Osteoblast (primary cell): ENCODE results near the gene HACD1. TPM values are rescaled to one million over a fixed set of nuclear protein-coding genes. Genes with fewer than 3 reads are reported as not detected.

Source experiments
- DNase-seq: peaks from one replicate; pipeline ENCODE4 v3.0.0; 2011; ENCODE audit warnings: low spot score, mixed read lengths; ENCODE audit not compliant: insufficient read length; ENCODE audit errors: missing footprints
- H2AFZ ChIP-seq: 2 replicates; pipeline ENCODE4 v1.6.0; 2011; ENCODE audit warnings: mild to moderate bottlenecking, low read length
- H3K27ac ChIP-seq: 2 replicates; pipeline ENCODE4 v1.5.1; 2011; ENCODE audit warnings: mild to moderate bottlenecking, low read depth, low read length, moderate library complexity
- H3K27me3 ChIP-seq: 2 replicates; pipeline ENCODE4 v1.6.0; 2012; ENCODE audit warnings: mild to moderate bottlenecking, control low read depth, inconsistent platforms, low read length, moderate library complexity; ENCODE audit not compliant: insufficient read depth
- H3K36me3 ChIP-seq: 2 replicates; pipeline ENCODE4 v1.5.1; 2011; ENCODE audit warnings: mild to moderate bottlenecking, low read length, control low read depth, moderate library complexity; ENCODE audit not compliant: insufficient read depth
- H3K4me1 ChIP-seq: 2 replicates; pipeline ENCODE4 v1.5.1; 2011; ENCODE audit warnings: mild to moderate bottlenecking, low read length, control low read depth, moderate library complexity; ENCODE audit not compliant: insufficient read depth
- H3K4me2 ChIP-seq: 2 replicates; pipeline ENCODE4 v1.6.0; 2011; ENCODE audit warnings: mild to moderate bottlenecking, low read length; ENCODE audit not compliant: insufficient read depth
- H3K4me3 ChIP-seq: fragments of 200-600 bp; sonication (generic); 3 replicates; pipeline ENCODE4 v1.5.1; 2012; ENCODE audit warnings: mild to moderate bottlenecking, low read length, inconsistent platforms; ENCODE audit not compliant: insufficient read depth
- H3K79me2 ChIP-seq: 2 replicates; pipeline ENCODE4 v1.6.0; 2012; ENCODE audit warnings: mild to moderate bottlenecking, low read length, control low read depth, inconsistent platforms; ENCODE audit not compliant: insufficient read depth
- H3K9me3 ChIP-seq: 2 replicates; pipeline ENCODE4 v1.5.1; 2011; ENCODE audit warnings: low read depth, low read length, control low read depth
- H4K20me1 ChIP-seq: 2 replicates; pipeline ENCODE4 v1.6.0; 2012; ENCODE audit warnings: mild to moderate bottlenecking, low read length, control low read depth; ENCODE audit not compliant: insufficient read depth
- total RNA-seq: library from RNA; depleted of rRNA; stranded (reverse); fragments of >200 nt; gene quantifications from 2 replicates; pipeline ENCODE4 v1.2.3, GENCODE V29; 2012
- TF ChIP-seq, protein P1 (sequence below): IDR thresholded peaks from 2 replicates; pipeline ENCODE4 v1.5.1; 2011; ENCODE audit warnings: mild to moderate bottlenecking, low read depth, low read length, moderate library complexity; ENCODE audit errors: extremely low read depth

HACD1 gene, protein sequence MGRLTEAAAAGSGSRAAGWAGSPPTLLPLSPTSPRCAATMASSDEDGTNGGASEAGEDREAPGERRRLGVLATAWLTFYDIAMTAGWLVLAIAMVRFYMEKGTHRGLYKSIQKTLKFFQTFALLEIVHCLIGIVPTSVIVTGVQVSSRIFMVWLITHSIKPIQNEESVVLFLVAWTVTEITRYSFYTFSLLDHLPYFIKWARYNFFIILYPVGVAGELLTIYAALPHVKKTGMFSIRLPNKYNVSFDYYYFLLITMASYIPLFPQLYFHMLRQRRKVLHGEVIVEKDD
- total RNA-seq: 26.8 and 30.0 TPM in 2 replicates

DNA sequence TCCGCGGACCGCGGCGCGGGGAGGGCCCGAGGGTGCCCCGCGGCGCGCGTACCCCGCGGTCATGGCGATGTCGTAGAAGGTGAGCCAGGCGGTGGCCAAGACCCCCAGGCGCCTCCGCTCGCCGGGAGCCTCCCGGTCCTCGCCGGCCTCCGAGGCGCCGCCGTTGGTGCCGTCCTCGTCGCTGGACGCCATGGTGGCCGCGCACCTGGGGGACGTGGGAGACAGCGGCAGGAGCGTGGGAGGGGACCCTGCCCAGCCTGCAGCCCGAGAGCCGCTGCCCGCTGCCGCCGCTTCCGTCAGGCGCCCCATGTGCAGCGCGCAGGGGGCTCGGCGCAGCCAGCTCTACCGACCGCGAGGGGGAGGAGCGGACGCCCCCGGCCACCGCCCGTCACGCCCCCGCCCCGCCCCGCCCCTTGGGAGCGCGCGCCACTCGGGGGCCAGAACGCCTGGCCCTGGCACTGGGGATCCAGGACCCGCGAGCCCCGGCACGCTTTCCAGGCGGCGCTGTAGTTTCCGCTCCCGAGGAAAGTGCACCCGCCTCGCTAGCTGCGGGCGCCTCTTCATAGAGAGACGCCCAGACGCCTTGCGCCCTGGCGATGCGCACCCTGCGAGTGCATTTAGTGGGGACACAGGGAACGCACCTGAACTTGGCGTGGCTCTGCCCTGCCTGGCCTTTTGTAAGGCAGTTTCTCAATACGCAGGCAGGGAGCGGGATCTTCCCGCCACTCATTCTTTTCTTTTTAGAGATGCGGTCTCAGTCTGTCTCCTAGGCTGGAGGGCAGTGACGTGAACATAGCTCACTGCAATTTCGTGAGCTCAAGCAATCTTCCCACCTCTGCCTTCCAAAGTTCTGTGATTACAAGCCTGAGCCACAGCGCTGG is at the start of gene HACD1:
HACD1 (minus strand) TSS at position 344 of the 881 bp plus-strand sequence; CDS start at position 309, 35 bp downstream.
- Histone ChIP-seq H3K27ac (peak within 1 kb of the TSS; percentile 48), H3K4me3 (peak within 1 kb of the TSS; percentile 74), H4K20me1 (no peaks in the 10 kb centered on the region), H3K4me1 (peaks cover 4% of the 10 kb centered on the region), H2AFZ (peak within 1 kb of the TSS; percentile 90), H3K36me3 (no peaks in the 10 kb centered on the region), H3K27me3 (no peaks in the 10 kb centered on the region), H3K9me3 (no peaks in the 10 kb centered on the region), H3K79me2 (peaks cover 14% of the 10 kb centered on the region), H3K4me2 (peak within 1 kb of the TSS; percentile 83)
- TF ChIP-seq, protein P1, sequence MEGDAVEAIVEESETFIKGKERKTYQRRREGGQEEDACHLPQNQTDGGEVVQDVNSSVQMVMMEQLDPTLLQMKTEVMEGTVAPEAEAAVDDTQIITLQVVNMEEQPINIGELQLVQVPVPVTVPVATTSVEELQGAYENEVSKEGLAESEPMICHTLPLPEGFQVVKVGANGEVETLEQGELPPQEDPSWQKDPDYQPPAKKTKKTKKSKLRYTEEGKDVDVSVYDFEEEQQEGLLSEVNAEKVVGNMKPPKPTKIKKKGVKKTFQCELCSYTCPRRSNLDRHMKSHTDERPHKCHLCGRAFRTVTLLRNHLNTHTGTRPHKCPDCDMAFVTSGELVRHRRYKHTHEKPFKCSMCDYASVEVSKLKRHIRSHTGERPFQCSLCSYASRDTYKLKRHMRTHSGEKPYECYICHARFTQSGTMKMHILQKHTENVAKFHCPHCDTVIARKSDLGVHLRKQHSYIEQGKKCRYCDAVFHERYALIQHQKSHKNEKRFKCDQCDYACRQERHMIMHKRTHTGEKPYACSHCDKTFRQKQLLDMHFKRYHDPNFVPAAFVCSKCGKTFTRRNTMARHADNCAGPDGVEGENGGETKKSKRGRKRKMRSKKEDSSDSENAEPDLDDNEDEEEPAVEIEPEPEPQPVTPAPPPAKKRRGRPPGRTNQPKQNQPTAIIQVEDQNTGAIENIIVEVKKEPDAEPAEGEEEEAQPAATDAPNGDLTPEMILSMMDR: no peak
- peak; percentile 92 for DNase-seq

DNA sequence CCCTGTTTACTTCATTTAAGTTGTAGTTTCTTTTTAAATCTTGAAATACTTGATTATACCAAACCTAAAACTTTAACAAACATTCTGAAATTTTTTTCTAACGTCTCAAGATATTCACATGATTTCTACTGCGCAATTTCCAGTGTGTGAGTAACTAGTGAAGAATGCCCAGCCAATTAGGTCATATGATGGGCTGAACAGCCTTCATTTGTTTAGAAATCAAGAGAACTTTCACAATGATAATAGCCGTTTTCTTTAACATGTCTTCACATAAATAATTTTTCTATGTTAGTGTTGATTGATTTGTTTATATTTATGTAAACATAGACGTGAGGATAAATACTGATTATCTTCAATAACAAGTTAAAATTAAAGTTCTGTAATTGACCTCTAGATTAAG is 48.6 kb upstream of the HACD1 start:
- H3K79me2 ChIP-seq: peaks cover 83% of the 10 kb centered on the region

DNA sequence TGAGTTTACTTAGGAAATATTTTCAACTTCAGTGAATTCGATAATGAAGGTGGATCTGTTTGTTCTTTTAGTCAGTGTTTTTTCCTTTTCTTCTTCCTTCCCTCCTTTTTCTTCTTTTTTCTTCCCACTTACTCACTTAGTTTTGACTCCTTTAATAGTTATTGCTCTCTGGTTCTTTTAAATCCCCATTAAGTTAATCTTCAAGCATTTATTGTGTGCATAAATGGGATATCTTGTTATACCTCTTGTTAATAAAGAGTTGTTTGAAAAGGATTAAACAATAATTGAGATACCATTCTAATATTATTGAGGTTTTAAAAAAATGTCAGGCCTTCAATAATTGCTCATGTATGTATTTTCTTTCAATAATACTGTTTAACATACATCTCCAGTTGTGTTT is 46.3 kb upstream of the HACD1 start:
- peaks cover 79% of the 10 kb centered on the region for H3K79me2 ChIP-seq
- no peaks in the 10 kb centered on the region for H4K20me1 ChIP-seq
- H3K36me3 ChIP-seq: peaks cover 4% of the 10 kb centered on the region
- no peak for DNase-seq
- H3K27ac ChIP-seq: no peak overlapping the region
- no peak overlapping the region for H3K4me2 ChIP-seq
- H3K4me1 ChIP-seq: peaks cover 19% of the 10 kb centered on the region
- TF ChIP-seq, protein P1: no peak
- no peak overlapping the region for H2AFZ ChIP-seq
- no peaks in the 10 kb centered on the region for H3K27me3 ChIP-seq
- no peaks in the 10 kb centered on the region for H3K9me3 ChIP-seq
- no peak overlapping the region for H3K4me3 ChIP-seq

More for the DNA sequence above, 48.6 kb upstream of the HACD1 start:
- H3K4me3 ChIP-seq: peak overlapping the region; percentile 3
- peak overlapping the region; percentile 93 for H3K27ac ChIP-seq
- H3K4me1 ChIP-seq: peaks cover 15% of the 10 kb centered on the region
- no peaks in the 10 kb centered on the region for H3K9me3 ChIP-seq
- DNase-seq: peak; percentile 69
- H3K27me3 ChIP-seq: no peaks in the 10 kb centered on the region
- no peaks in the 10 kb centered on the region for H4K20me1 ChIP-seq
- TF ChIP-seq, protein P1: no peak
- peak overlapping the region; percentile 63 for H3K4me2 ChIP-seq
- no peak overlapping the region for H2AFZ ChIP-seq
- peaks cover 4% of the 10 kb centered on the region for H3K36me3 ChIP-seq
